Measurements from ENCODE around the gene ACAP3.

Gene ACAP3

DNA sequence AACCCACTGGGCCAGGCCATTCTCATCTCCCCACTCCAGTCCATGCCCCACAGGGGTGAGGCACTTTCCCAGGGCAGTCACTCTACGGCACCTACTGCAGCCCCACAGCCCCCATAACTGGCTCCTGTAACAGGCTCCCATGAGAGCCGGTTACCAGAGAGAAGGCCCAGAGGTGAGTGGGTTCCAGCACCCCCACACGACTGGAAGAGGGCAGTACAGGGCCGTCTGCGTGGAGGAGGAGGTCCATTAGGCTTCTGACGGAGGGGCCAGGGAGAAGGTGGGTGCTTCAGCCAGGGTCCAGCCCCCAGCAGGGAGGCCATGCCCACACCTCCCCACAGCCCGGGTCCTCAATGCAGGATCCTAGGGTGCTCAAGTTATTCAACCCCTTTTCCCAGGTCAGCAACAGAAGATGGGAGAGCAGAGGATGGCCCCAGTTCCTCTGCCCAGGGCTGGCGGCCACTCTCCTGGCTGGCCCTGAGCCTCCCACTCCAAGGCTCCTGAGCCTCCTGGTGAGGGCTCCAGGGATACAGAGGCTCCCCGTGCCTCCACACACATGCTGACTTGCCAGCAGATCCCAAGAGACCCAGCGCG, 1.6 kb downstream of the ACAP3 start:
- H3K36me3 Mint-ChIP-seq, result no peaks in the 10 kb centered on the region
- peaks cover 17% of the 10 kb centered on the region for H3K4me1 Mint-ChIP-seq (ENCODE audit: low read depth)
- H3K4me3 Mint-ChIP-seq, result peak overlapping the region; percentile 88
- H3K27ac Mint-ChIP-seq, result peak overlapping the region; percentile 83
- H3K27me3 Mint-ChIP-seq, result no peaks in the 10 kb centered on the region
- H3K9me3 Mint-ChIP-seq (ENCODE audit: low read depth), result no peaks in the 10 kb centered on the region

- Mint-ChIP-seq H3K4me3 (peak overlapping the region; percentile 88), H3K27ac (peak overlapping the region; percentile 83), H3K4me1 (ENCODE audit: low read depth) (peaks cover 14% of the 10 kb centered on the region), H3K9me3 (ENCODE audit: low read depth) (no peaks in the 10 kb centered on the region), H3K36me3 (no peaks in the 10 kb centered on the region), H3K27me3 (no peaks in the 10 kb centered on the region)
Measured at GRCh38 chr1:1305300-1306069, 2.2 kb downstream of the ACAP3 start.

- Mint-ChIP-seq H3K27ac (no peak overlapping the region), H3K4me1 (ENCODE audit: low read depth) (peaks cover 14% of the 10 kb centered on the region), H3K27me3 (no peaks in the 10 kb centered on the region), H3K36me3 (no peaks in the 10 kb centered on the region), H3K4me3 (peak overlapping the region; percentile 58), H3K9me3 (ENCODE audit: low read depth) (no peaks in the 10 kb centered on the region)
Measured at GRCh38 chr1:1304331-1305299, 3.1 kb downstream of the ACAP3 start.

DNA sequence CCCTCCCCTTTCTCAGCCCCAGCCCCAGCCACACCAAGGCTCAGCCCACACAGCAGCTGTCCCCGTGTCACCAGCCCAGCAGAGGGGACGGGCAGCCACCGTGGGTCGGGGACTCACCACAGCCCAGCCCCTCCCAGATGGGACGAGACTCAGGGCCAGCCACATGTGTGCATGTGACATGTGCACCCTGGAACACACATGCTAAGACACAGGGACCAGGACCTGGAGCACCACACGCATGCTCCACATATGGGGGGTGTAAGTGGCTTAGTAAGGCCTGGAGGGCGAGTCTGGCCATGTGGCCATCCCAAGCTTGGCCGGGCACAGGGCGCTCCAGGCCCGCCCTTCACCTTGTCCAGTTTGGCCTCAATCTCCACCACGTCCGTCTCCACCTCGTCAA, 4.0 kb downstream of the ACAP3 start:
- no peaks in the 10 kb centered on the region for H3K36me3 Mint-ChIP-seq
- no peaks in the 10 kb centered on the region for H3K9me3 Mint-ChIP-seq (ENCODE audit: low read depth)
- peaks cover 14% of the 10 kb centered on the region for H3K4me1 Mint-ChIP-seq (ENCODE audit: low read depth)
- no peak overlapping the region for H3K27ac Mint-ChIP-seq
- H3K27me3 Mint-ChIP-seq, result no peaks in the 10 kb centered on the region
- H3K4me3 Mint-ChIP-seq, result no peak overlapping the region

DNA sequence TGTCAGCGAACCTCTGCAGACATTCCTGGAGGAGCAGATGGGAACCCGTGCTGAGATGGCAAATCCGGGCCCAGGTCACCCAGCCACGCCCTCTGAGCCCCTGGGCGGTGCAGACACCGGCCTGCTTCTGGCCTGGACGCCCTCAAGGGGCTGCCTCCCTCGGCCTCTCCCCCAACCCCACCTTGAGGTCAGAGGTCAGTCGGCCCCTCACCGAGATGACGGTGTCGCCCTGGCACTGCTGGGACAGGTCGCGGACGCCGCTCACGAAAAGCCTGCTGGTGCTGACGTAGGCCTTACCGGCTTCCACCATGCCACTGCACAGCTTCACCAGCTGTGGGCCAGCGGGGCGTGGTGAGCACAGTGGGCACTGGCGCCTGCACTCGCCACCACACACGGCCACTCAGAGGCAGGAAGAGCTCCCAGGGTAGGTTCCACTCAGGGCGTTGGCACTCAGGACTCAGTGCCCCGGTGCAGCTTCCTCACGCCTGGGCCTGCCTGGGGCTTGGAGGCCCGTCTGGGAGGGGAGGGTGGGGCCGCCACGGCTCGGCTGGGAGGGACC, 4.7 kb downstream of the ACAP3 start:
- Mint-ChIP-seq H3K4me1 (ENCODE audit: low read depth) (peaks cover 14% of the 10 kb centered on the region), H3K27me3 (no peaks in the 10 kb centered on the region), H3K27ac (no peak overlapping the region), H3K36me3 (no peaks in the 10 kb centered on the region), H3K4me3 (no peak overlapping the region), H3K9me3 (ENCODE audit: low read depth) (no peaks in the 10 kb centered on the region)

DNA sequence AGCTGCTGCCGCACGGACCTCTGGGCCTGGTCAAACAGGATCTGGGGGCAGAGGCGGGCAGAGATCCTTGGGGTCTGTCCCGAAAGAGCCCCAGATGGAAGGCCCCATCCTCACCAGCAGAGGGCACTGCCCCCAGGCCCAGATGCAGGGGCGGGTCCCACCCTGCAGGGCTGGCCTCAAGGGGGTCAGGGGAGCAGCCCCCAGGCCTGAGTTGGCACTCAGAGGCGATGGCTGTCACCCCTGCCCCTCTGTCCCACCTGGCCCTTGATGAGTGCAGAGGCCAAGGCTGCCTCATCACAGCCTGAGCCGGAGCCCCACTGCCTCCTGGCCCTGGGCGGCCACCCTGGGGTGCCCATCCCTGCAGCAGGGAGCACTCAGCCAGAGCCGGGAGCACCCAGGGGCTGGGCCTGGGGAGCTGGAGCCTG, 5.7 kb downstream of the ACAP3 start:
- H3K36me3 Mint-ChIP-seq, result no peaks in the 10 kb centered on the region
- H3K27me3 Mint-ChIP-seq, result no peaks in the 10 kb centered on the region
- no peaks in the 10 kb centered on the region for H3K9me3 Mint-ChIP-seq (ENCODE audit: low read depth)
- no peak overlapping the region for H3K4me3 Mint-ChIP-seq
- H3K4me1 Mint-ChIP-seq (ENCODE audit: low read depth), result peaks cover 14% of the 10 kb centered on the region
- H3K27ac Mint-ChIP-seq, result no peak overlapping the region

GRCh38 chr1:1300352-1300739, 7.4 kb downstream of the ACAP3 start:
- Mint-ChIP-seq H3K27ac (no peak overlapping the region), H3K36me3 (no peaks in the 10 kb centered on the region), H3K27me3 (no peaks in the 10 kb centered on the region), H3K4me1 (ENCODE audit: low read depth) (peaks cover 2% of the 10 kb centered on the region), H3K4me3 (no peak overlapping the region), H3K9me3 (ENCODE audit: low read depth) (no peaks in the 10 kb centered on the region)

GRCh38 chr1:1299686-1300351, 7.9 kb downstream of the ACAP3 start:
- Mint-ChIP-seq H3K4me1 (ENCODE audit: low read depth) (no peaks in the 10 kb centered on the region), H3K4me3 (no peak overlapping the region), H3K36me3 (no peaks in the 10 kb centered on the region), H3K9me3 (ENCODE audit: low read depth) (no peaks in the 10 kb centered on the region), H3K27me3 (no peaks in the 10 kb centered on the region), H3K27ac (no peak overlapping the region)

DNA sequence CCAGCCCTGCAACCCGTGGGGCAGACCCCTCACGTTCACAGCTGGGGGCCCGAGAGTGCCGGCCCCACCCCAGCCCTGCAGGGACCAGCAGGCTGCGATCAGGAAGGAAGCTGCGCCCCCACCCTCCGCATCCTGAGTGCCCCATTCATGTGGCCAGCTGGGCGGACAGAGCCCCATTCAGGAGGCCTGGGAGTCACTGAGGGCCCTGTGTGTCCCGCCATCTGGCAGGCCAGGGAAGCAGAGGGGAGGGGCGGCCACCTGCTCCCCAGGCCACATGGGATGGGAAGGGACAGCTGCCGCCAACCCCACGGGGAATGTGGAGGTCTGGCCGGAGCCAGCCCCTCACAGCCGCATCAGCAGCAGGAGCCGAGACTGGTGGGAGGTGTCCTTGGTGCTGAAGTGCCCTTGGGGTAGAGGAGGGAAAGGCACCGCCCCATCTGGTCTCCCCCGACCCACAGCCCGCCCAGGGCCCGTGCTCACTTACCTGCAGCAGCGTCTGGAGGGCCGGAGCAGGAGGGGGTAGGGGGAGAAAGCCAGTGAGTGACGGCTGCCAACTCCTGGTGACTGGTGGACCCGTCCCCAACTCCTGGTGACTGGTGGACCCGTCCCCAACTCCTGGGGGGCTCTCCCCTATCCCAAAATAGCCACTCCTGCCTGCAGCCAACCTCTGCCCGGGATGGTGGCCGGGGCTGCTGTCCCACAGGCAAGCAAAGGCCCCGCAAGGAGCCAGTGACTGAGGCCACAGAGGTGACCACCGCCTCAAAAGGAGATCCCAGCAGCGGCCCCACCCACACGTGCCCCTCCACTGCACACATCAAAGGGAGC, 8.7 kb downstream of the ACAP3 start:
- Mint-ChIP-seq H3K27ac (no peak overlapping the region), H3K9me3 (ENCODE audit: low read depth) (no peaks in the 10 kb centered on the region), H3K36me3 (no peaks in the 10 kb centered on the region), H3K4me1 (ENCODE audit: low read depth) (no peaks in the 10 kb centered on the region), H3K4me3 (no peak overlapping the region), H3K27me3 (no peaks in the 10 kb centered on the region)

DNA sequence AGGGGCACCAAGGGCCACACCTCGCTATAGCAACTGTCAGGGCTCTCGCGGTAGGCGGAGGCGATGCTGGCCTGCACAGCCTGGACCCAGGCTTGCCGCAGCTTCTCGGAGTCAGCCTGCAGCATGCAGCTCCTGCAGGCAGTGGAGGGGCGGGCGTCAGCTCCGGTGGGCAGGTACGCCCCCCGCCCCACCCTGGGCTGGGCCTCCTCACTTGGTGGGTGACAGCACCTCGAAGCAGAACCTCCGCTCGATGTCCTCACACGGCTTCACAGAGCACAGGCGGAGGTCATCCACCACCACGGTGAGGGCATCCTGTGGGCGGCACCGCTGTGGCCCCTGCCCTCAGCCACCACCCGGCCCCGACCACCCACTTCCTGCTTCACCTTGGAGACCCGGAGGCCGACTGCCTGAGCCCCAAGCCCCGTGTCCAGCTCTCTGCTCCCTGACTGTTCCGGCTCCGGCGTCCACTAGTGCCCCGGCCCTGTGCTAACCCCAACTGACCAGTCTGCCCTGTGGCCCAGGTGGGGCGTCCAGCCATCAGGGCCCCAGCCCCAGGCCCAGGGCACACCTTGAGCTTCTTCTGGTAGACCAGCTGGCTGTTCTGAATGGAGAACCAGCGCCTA, 9.8 kb downstream of the ACAP3 start:
- Mint-ChIP-seq H3K4me1 (ENCODE audit: low read depth) (no peaks in the 10 kb centered on the region), H3K4me3 (no peak overlapping the region), H3K27me3 (no peaks in the 10 kb centered on the region), H3K9me3 (ENCODE audit: low read depth) (no peaks in the 10 kb centered on the region), H3K27ac (no peak overlapping the region), H3K36me3 (no peaks in the 10 kb centered on the region)

DNA sequence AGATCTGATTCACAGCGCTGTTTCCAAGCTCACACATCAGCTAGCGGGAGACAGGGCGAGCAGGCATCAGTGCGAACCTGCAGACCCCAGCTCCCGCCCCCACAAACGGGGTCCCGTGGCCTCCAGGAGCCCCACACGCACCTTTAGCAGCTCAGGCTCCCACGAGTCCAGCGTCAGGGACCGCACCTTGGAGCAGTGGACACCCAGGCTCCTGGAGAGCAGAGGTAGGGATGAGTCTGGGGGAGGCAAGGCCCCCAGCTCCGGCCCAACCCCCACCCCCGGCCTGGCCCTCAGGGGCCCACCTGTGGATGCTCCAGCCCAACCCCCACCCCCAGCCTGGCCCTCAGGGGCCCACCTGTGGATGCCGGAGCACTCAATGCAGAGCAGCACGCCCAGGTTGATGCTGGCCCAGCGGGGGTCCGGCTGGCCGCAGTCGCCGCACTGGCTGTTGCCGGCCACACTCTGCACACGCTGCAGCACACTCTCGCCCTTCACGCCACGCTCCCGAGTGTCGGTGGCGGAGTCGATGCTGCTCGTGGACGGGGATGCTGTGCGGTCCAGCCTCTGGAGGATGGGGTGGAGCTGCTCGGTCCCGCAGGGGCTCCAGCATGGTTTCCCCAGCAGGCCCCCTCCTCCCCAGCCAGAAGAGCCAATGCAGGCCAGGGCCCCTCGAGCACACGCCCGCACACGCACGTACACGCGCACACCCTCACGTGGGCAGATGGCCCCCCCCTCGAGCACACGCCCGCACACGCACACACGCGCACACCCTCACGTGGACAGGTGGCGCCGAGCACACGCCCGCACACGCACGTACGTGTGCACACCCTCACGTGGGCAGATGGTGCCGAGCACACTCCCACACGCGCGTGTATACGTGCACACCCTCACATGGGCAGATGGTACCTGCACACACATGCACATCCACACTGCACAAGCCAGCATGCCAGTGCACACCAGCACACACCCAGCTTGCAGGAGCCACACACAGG, 11.4 kb downstream of the ACAP3 start:
- no peak overlapping the region for H3K4me3 Mint-ChIP-seq
- H3K9me3 Mint-ChIP-seq (ENCODE audit: low read depth), result no peaks in the 10 kb centered on the region
- H3K36me3 Mint-ChIP-seq, result no peaks in the 10 kb centered on the region
- H3K27ac Mint-ChIP-seq, result no peak overlapping the region
- H3K27me3 Mint-ChIP-seq, result no peaks in the 10 kb centered on the region
- H3K4me1 Mint-ChIP-seq (ENCODE audit: low read depth), result peaks cover 3% of the 10 kb centered on the region

DNA sequence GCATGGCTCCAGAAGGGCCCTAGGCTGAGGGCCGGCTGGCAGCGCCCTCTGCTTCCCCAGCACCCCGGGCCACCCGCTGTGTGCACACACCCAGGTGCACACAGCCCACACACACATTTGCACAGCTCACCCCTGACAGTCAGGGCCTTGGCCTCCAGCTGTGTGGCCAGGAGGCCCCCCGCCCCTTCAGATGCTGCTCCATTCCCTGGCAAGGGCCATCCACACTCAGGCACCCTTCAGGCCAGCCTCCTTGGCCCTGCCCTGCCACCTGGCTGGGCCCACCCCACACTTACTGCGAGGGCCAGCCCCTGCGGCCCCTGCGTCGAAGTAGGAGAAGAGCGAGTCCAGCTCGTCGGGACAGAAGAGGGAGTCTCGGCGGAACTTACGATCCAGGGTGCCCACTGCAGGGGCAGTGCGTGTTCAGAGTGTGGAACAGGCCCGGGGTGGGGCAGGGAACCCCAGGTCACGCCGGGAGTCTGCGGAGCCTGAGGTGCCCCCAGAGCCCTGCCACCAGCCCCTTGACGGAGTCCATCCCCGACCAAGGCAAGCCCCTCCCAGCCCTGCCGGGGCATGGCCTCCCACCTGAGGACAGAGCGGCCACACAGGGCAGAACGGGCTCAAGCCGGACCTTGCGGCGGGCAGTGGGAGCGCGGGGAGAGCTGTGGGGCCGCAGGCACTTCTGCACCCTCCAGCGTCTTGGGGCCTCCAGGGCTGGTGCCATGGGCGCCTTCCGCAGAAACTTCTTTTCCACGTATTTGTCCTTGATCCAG, 12.4 kb downstream of the ACAP3 start:
- H3K4me1 Mint-ChIP-seq (ENCODE audit: low read depth), result peaks cover 3% of the 10 kb centered on the region
- H3K36me3 Mint-ChIP-seq, result no peaks in the 10 kb centered on the region
- H3K4me3 Mint-ChIP-seq, result no peak overlapping the region
- no peaks in the 10 kb centered on the region for H3K9me3 Mint-ChIP-seq (ENCODE audit: low read depth)
- no peaks in the 10 kb centered on the region for H3K27me3 Mint-ChIP-seq
- no peak overlapping the region for H3K27ac Mint-ChIP-seq

Measured in activated naive CD8-positive, alpha-beta T cell (primary cell).